Stimulated activated CD4-positive, alpha-beta T cell treated with anti-CD3 and anti-CD28 coated beads, TNF-alpha, amount 100 ng/mL, for 4 hours (primary cell): ENCODE data around the gene AKR1C8.
"Not testable (repeated sequence)": the region's sequence is repeated elsewhere in the genome, so short reads cannot be mapped to it uniquely, and the experiment has no call there.

ENCODE experiments used
- DNase-seq, 3 experiments: peaks; one replicate each; pipeline ENCODE4 v3.0.0-alpha.2; 2020; ENCODE audit warnings: low read depth in 3 of 3

Gene AKR1C8

GRCh38 chr10:5184987-5185775, at the start of gene AKR1C8:
TSS of gene AKR1C8 (minus strand) at chr10:5185150. CDS start at chr10:5185104, 46 bp downstream.
- no peak for DNase-seq

GRCh38 chr10:5234106-5234860, 49.3 kb upstream of the AKR1C8 start:
- DNase-seq, result no peak

GRCh38 chr10:5233324-5233723, 48.4 kb upstream of the AKR1C8 start:
- no peak for DNase-seq

- DNase-seq, result no peak
Observed at GRCh38 chr10:5229019-5229418, 44.1 kb upstream of the AKR1C8 start.

GRCh38 chr10:5222942-5223341, 38.0 kb upstream of the AKR1C8 start:
- not testable (repeated sequence) for DNase-seq

- DNase-seq, result no peak
Observed at GRCh38 chr10:5219262-5219661, 34.3 kb upstream of the AKR1C8 start.

GRCh38 chr10:5216801-5217200, 31.9 kb upstream of the AKR1C8 start:
- DNase-seq, result no peak

GRCh38 chr10:5211696-5212536, 27.0 kb upstream of the AKR1C8 start:
- no peak for DNase-seq

- not testable (repeated sequence) for DNase-seq
Observed at GRCh38 chr10:5210261-5210660, 25.3 kb upstream of the AKR1C8 start.

- not testable (repeated sequence) for DNase-seq
Observed at GRCh38 chr10:5209776-5210175, 24.8 kb upstream of the AKR1C8 start.

- no peak for DNase-seq
Observed at GRCh38 chr10:5206799-5207198, 21.8 kb upstream of the AKR1C8 start.

- no peak for DNase-seq
Observed at GRCh38 chr10:5199398-5199797, 14.4 kb upstream of the AKR1C8 start.

- no peak for DNase-seq
Observed at GRCh38 chr10:5198386-5198785, 13.4 kb upstream of the AKR1C8 start.

- DNase-seq, result no peak
Observed at GRCh38 chr10:5196702-5197113, 11.8 kb upstream of the AKR1C8 start, which contains the start of gene AKR1C4. TSS of gene AKR1C4 (plus strand) at chr10:5196837. CDS start at chr10:5196868, 31 bp downstream.

GRCh38 chr10:5195727-5196374, 10.9 kb upstream of the AKR1C8 start:
- no peak for DNase-seq

- DNase-seq, result no peak
Observed at GRCh38 chr10:5194431-5194830, 9.5 kb upstream of the AKR1C8 start.

GRCh38 chr10:5188358-5188757, 3.4 kb upstream of the AKR1C8 start:
- DNase-seq, result no peak

- no peak for DNase-seq
Observed at GRCh38 chr10:5187867-5188266, 2.9 kb upstream of the AKR1C8 start.

- DNase-seq, result no peak
Observed at GRCh38 chr10:5183923-5184322, 1.0 kb downstream of the AKR1C8 start.

GRCh38 chr10:5180503-5180902, 4.4 kb downstream of the AKR1C8 start:
- DNase-seq, result not testable (repeated sequence)

- DNase-seq, result not testable (repeated sequence)
Observed at GRCh38 chr10:5175581-5175980, 9.4 kb downstream of the AKR1C8 start.
